HepG2 (cell line): Measurements from ENCODE around the gene MYD88. TPM values are rescaled to one million over a fixed set of nuclear protein-coding genes. Genes with fewer than 3 reads are reported as not detected.

Experiments used
- BORCS8-MEF2B ChIP-seq: sonication (generic); formaldehyde crosslinking; IDR thresholded peaks from 2 replicates; pipeline ENCODE4 v1.8.0; 2022; ENCODE audit warnings: mild to moderate bottlenecking, missing genetic modification reagents
- ELF3 ChIP-seq: IDR thresholded peaks from 2 replicates; pipeline ENCODE4 v1.6.1; 2016; ENCODE audit warnings: missing genetic modification reagents, missing compliant biosample characterization
- HIC2 ChIP-seq: sonication (generic); formaldehyde crosslinking; IDR thresholded peaks from 2 replicates; pipeline ENCODE4 v1.9.0; 2022; ENCODE audit warnings: low read depth, missing genetic modification reagents
- HNF4A ChIP-seq: sonication (generic); formaldehyde crosslinking; IDR thresholded peaks from 2 replicates; pipeline ENCODE4 v1.4.0; 2020; ENCODE audit warnings: missing genetic modification reagents
- HOMEZ ChIP-seq: IDR thresholded peaks from 2 replicates; pipeline ENCODE4 v1.6.1; 2016; ENCODE audit warnings: low read depth
- SOX13 ChIP-seq, 3 experiments: fragments of 450-650 bp in 1 of 3; sonication (generic) in 1 of 3; formaldehyde crosslinking in 1 of 3; IDR thresholded peaks in 2 of 3; conservative IDR thresholded peaks in 1 of 3; 2 replicates each; pipeline versions ENCODE4 v1.5.0 to v1.6.1; 2016 to 2020; ENCODE audit warnings: antibody characterized with exemption in 1 of 3, mild to moderate bottlenecking in 1 of 3, missing compliant biosample characterization in 1 of 3, missing genetic modification reagents in 1 of 3, moderate library complexity in 1 of 3
- SRSF9 ChIP-seq: fragments of 200-400 bp; formaldehyde crosslinking; IDR thresholded peaks from 2 replicates; pipeline ENCODE4 v1.6.1; 2018; ENCODE audit warnings: borderline replicate concordance, mild to moderate bottlenecking, low read depth, low read length; ENCODE audit not compliant: insufficient read depth, poor library complexity, severe bottlenecking
- TAF1 ChIP-seq: sonication (generic); formaldehyde crosslinking; IDR thresholded peaks from 2 replicates; pipeline ENCODE4 v1.4.0; 2020; ENCODE audit warnings: missing genetic modification reagents
- ZNF142 ChIP-seq: sonication (generic); formaldehyde crosslinking; IDR thresholded peaks from 2 replicates; pipeline ENCODE4 v1.4.0; 2020; ENCODE audit warnings: missing genetic modification reagents
- ZNF280D ChIP-seq: sonication (generic); formaldehyde crosslinking; IDR thresholded peaks from 2 replicates; pipeline ENCODE4 v1.5.1; 2020; ENCODE audit warnings: mild to moderate bottlenecking, missing genetic modification reagents
- ZNF800 ChIP-seq: sonication (generic); formaldehyde crosslinking; IDR thresholded peaks from 2 replicates; pipeline ENCODE4 v1.4.0; 2020; ENCODE audit warnings: missing genetic modification reagents
- polyA plus RNA-seq, 8 experiments: library from polyadenylated mRNA; depleted of rRNA in 3 of 8; stranded (reverse) in 7 of 8; unstranded in 1 of 8; fragments of >200 nt; fragmentation: Illumina TruSeq in 4 of 8; extraction: Trizol in 4 of 8; gene quantifications; 2 replicates each; pipeline versions ENCODE4 v1.2.1 to v1.2.3, GENCODE V29; 2011 to 2016; ENCODE audit warnings: low read depth in 4 of 8, missing spikeins in 1 of 8, mixed read lengths in 1 of 8; ENCODE audit not compliant: insufficient read depth in 1 of 8
- total RNA-seq, 5 experiments: library from RNA; depleted of rRNA; stranded (reverse); fragments of >200 nt; fragmentation: Illumina TruSeq; extraction: Trizol; gene quantifications; 2 replicates each; pipeline ENCODE4 v1.2.3, GENCODE V29; 2016; ENCODE audit warnings: low read depth in 1 of 5

The MYD88 gene
- total and polyA plus RNA-seq, 2 of the 13 experiments (the other 11 are each of a cell fraction or from before 2014, with no cell fraction given): 7.6 to 32.7 TPM

- no peak for TF ChIP-seq ZNF280D
- no peak for TF ChIP-seq SOX13 (IDR thresholded peaks at IDR 0.05)
- peak in 1 of 2 experiments; percentile 38; a peak in 1 of 4 replicates for TF ChIP-seq SOX13 (CRISPR knock-in tag; conservative IDR thresholded peaks at IDR 0.05 in 1 of 2, IDR thresholded peaks at IDR 0.05 in 1 of 2)
- TF ChIP-seq HNF4A: peak; percentile 77
- peak; percentile 81; the same call in 1 of the 2 replicates for TF ChIP-seq ELF3 (CRISPR knock-in tag)
- TF ChIP-seq SRSF9: no peak
- TF ChIP-seq HOMEZ (CRISPR knock-in tag): no peak
- no peak for TF ChIP-seq HIC2 (CRISPR knock-in tag)
- TF ChIP-seq TAF1: peak; percentile 88
- no peak for TF ChIP-seq BORCS8-MEF2B (CRISPR knock-in tag)
- peak; percentile 84; the same call in 1 of the 2 replicates for TF ChIP-seq ZNF142 (CRISPR knock-in tag)
- 0 out of 2 replicates have a peak, but pooled peaks have one; percentile 40 for TF ChIP-seq ZNF800 (CRISPR knock-in tag)
Measured at GRCh38 chr3:38138349-38139190, at the start of gene MYD88 (continued).
